Astrocyte of the cerebellum (primary cell): ENCODE data around the gene CCL13.

Source experiments
- DNase-seq: peaks from one replicate; pipeline ENCODE4 v3.0.0-alpha.2; 2011; ENCODE audit warnings: low read depth
- H3K4me3 ChIP-seq: 2 replicates; pipeline ENCODE4 v1.5.1; 2011; ENCODE audit warnings: mild to moderate bottlenecking, low read depth, low read length, moderate library complexity
- in situ Hi-C: cut with HindIII; loops from 2 replicates; pipeline ENCODE4 v1.10.0; 2017; ENCODE audit warnings: low sequenced_read_pairs
- TF ChIP-seq, protein P1 (sequence below): IDR thresholded peaks from 2 replicates; pipeline ENCODE4 v1.5.1; 2012; ENCODE audit warnings: low read length, low read depth, moderate library complexity, mild to moderate bottlenecking; ENCODE audit errors: missing control alignments

Gene CCL13

DNA sequence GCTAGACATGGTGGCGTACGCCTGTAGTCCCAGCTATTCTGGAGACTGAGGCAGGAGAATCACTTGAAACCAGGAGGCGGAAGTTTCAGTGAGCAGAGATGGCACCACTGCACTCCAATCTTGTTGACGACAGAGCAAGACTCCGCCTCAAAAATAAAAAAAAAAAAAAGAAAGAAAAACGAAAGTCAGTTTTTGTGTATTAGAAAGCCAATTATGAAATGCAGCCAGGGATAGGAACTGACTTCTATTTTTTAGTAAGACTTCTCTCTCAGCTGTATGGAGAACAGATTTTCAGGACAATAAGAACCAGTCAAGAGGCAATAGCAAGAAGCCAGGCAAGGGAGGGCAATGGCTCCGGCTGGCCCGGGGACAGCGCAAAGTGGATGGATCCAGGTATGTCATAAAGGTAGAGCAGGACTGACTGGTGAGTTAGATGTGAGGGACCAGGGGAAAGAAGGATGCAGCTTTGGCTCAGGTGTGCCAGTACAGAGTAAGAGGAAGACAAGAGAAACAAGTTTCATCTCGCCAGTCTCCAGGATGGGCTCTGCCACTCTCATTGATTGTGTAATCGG is 19.2 kb downstream of the CCL13 start:
- H3K4me3 ChIP-seq, result no peak overlapping the region
- TF ChIP-seq, protein P1, sequence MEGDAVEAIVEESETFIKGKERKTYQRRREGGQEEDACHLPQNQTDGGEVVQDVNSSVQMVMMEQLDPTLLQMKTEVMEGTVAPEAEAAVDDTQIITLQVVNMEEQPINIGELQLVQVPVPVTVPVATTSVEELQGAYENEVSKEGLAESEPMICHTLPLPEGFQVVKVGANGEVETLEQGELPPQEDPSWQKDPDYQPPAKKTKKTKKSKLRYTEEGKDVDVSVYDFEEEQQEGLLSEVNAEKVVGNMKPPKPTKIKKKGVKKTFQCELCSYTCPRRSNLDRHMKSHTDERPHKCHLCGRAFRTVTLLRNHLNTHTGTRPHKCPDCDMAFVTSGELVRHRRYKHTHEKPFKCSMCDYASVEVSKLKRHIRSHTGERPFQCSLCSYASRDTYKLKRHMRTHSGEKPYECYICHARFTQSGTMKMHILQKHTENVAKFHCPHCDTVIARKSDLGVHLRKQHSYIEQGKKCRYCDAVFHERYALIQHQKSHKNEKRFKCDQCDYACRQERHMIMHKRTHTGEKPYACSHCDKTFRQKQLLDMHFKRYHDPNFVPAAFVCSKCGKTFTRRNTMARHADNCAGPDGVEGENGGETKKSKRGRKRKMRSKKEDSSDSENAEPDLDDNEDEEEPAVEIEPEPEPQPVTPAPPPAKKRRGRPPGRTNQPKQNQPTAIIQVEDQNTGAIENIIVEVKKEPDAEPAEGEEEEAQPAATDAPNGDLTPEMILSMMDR, result no peak
- in situ Hi-C loops, result no loop called here
- DNase-seq, result no peak

DNA sequence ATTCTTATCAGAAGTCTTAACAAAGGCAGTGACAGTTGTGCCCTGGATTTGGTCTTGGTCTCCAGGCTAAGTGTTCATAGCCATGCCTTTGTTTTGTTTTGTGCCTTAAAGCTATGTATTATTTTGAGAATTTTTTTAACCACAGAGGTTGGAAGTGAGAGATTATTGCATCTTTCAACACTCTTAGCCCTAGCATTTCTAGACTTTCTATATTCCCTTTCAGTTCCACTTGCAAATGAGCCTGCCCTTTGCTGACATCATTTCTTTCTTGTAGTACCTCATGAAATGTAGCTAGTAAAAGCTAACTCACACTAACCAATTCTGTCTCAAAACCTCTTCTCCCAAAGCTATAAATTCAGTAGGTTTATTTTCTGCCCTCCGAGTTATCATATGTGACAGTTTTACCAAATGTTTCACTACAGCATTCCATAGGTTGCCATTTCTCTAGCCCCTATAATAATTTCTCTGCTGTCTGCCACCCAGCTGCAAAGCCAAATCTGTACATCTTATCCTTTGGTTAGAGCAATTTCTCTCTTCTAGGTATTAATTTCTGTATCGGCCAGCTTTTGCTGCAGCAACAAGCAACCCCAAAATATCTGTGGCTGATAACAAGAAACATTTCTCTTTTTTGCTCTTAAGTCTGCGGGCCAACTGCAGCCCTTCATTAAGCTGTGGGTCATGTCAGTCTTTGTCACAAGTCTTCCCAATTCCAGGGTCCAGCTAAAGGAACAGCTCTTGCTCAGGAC is 21.0 kb downstream of the CCL13 start:
- in situ Hi-C loops, result no loop called here
- TF ChIP-seq, protein P1, result no peak
- no peak overlapping the region for H3K4me3 ChIP-seq
- no peak for DNase-seq

DNA sequence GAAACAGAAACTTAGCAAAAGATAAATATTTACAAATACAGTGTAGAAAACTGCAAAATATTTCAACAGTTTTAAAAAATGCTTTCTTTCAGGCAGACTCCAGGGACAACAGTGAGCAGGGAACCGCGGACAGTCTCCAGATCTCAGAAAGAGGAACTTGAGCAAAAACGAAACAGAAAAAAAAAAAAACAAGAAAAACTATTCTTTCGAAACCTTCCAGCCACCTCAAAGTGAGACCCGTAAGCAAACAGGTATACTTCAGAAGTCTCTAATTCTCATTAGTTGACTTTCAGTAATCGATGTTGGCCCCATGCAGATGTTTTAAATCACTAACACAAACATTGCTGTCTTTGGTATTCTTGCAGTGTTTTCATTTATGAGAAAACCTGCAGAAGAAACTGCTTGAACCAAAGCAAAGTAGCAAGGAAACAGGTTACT is 22.4 kb downstream of the CCL13 start:
- TF ChIP-seq, protein P1, result no peak
- H3K4me3 ChIP-seq, result no peak overlapping the region
- no peak for DNase-seq
- in situ Hi-C loops, result no loop called here

DNA sequence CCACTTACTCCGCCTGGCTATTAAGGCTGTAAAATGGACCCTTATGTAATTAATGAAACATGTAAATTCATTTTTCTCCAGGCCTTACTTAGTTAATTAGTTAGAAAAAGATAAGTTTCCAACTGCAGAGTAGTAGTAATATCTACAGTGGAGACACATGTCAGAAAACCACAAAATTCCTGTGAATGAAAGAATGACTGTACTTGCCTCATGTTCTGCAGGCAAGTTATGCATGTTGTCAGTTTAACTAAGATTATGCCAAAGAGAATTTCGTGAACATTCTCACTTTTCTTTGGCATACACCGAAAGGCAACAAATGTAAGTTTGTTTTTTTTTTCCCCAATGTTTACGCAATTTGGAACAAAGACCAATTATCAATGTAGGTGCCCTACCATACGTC is 23.6 kb downstream of the CCL13 start:
- H3K4me3 ChIP-seq, result no peak overlapping the region
- in situ Hi-C loops, result no loop called here
- TF ChIP-seq, protein P1, result no peak
- DNase-seq, result no peak

DNA sequence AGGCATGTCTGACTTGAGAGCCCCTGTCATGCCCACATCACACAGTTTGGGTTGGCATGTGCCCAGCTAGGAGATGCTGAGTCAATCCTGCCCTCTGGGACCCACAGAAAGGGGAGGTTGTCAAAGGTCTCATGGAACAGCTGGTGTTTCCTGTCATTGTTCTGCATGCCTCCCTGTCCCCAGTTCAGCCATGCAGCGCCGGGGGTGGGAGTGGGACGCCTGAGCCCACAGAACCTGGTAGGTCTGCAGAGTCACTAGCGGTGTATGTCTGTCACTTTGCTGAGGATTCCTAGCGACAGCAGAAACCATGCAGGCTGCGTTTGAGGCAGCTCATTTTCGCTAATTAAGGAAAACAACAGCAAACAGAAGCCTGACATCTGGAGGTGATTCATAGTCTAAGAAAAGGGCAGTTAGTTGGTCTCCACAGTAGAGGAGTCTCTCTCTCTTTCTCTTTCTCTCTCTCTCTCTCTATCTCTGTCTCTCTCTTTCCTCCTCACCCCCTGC is 26.4 kb downstream of the CCL13 start:
- no peak for DNase-seq
- H3K4me3 ChIP-seq, result no peak overlapping the region
- in situ Hi-C loops, result no loop called here
- TF ChIP-seq, protein P1, result no peak

DNA sequence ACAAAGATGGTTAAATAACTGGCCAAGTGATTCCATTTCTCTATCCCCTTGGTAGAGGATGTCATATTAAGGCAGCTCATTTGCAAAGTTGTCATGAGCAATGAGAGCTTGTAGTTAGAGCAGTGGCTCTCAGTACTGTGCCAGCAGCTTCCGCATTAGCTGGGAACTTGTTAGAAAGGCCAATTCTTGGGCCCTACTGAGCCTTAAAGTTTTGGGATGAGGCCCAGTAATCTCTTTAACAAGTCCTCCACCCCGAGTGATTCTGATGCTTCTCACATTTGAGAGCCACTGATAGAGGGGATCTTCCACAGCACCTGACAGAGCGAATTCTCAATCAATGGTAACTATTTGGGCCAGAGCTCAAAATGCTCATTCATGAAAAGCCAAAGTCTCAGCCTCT is 26.9 kb downstream of the CCL13 start:
- no peak for DNase-seq
- in situ Hi-C loops, result no loop called here
- TF ChIP-seq, protein P1, result no peak
- H3K4me3 ChIP-seq, result no peak overlapping the region
